RPMI7951 (cell line): Measurements from ENCODE around the gene WDR4. TPM values are rescaled to one million over a fixed set of nuclear protein-coding genes. Genes with fewer than 3 reads are reported as not detected.
"Not testable (repeated sequence)": the region's sequence is repeated elsewhere in the genome, so short reads cannot be mapped to it uniquely, and the experiment has no call there.

Experiments
- DNase-seq: peaks from one replicate; pipeline ENCODE4 v3.0.0-alpha.2; 2012; ENCODE audit warnings: low read depth
- total RNA-seq: library from RNA; depleted of rRNA; stranded (reverse); fragments of >200 nt; shearing (Covaris generic); gene quantifications from 2 replicates; pipeline ENCODE4 v1.2.3, GENCODE V29; 2014; rRNA removed

The WDR4 gene
- total RNA-seq, 1 experiment from 2014 or later = 4.8 TPM

- DNase-seq = no peak
Observed at GRCh38 chr21:42815217-42815616, 64.1 kb downstream of the WDR4 start.

GRCh38 chr21:42812528-42813241, 66.7 kb downstream of the WDR4 start:
- not testable (repeated sequence) for DNase-seq

GRCh38 chr21:42811960-42812359, 67.4 kb downstream of the WDR4 start:
- no peak for DNase-seq

GRCh38 chr21:42809577-42810475, 69.5 kb downstream of the WDR4 start:
- DNase-seq = no peak

- DNase-seq = no peak
Observed at GRCh38 chr21:42809171-42809570, 70.2 kb downstream of the WDR4 start.

- DNase-seq = no peak
Observed at GRCh38 chr21:42807938-42808613, 71.3 kb downstream of the WDR4 start.

GRCh38 chr21:42807293-42807895, 71.9 kb downstream of the WDR4 start:
- not testable (repeated sequence) for DNase-seq

- DNase-seq = no peak
Observed at GRCh38 chr21:42806509-42807140, 72.7 kb downstream of the WDR4 start.

GRCh38 chr21:42801616-42802015, 77.7 kb downstream of the WDR4 start:
- DNase-seq = not testable (repeated sequence)

- no peak for DNase-seq
Observed at GRCh38 chr21:42799948-42800347, 79.4 kb downstream of the WDR4 start.

- no peak for DNase-seq
Observed at GRCh38 chr21:42799516-42799915, 79.8 kb downstream of the WDR4 start.

Other genes starting within 250 kb of the WDR4 start
- not detected in 2 replicates for gene PDE9A, start 225.9 kb downstream of the WDR4 start, total RNA-seq
- gene NDUFV3, start 13.8 kb upstream of the WDR4 start, total RNA-seq = 23.1 and 27.4 TPM in 2 replicates
- gene ERVH48-1, start 46.1 kb upstream of the WDR4 start, total RNA-seq = not detected in 2 replicates
- gene PKNOX1, start 95.0 kb upstream of the WDR4 start, total RNA-seq = 13.7 and 16.8 TPM in 2 replicates
- 9.1 and 11.8 TPM in 2 replicates for gene CBS, start 196.3 kb upstream of the WDR4 start, total RNA-seq
- gene U2AF1, start 228.0 kb upstream of the WDR4 start, total RNA-seq = 18.5 and 24.7 TPM in 2 replicates